Measurements from ENCODE around the gene CABP4. TPM values are rescaled to one million over a fixed set of nuclear protein-coding genes. Genes with fewer than 3 reads are reported as not detected.

The CABP4 gene
- total and polyA plus RNA-seq, 8 donors, result 0.43 to 1.7 (median 0.62) TPM; not detected in 2

DNA sequence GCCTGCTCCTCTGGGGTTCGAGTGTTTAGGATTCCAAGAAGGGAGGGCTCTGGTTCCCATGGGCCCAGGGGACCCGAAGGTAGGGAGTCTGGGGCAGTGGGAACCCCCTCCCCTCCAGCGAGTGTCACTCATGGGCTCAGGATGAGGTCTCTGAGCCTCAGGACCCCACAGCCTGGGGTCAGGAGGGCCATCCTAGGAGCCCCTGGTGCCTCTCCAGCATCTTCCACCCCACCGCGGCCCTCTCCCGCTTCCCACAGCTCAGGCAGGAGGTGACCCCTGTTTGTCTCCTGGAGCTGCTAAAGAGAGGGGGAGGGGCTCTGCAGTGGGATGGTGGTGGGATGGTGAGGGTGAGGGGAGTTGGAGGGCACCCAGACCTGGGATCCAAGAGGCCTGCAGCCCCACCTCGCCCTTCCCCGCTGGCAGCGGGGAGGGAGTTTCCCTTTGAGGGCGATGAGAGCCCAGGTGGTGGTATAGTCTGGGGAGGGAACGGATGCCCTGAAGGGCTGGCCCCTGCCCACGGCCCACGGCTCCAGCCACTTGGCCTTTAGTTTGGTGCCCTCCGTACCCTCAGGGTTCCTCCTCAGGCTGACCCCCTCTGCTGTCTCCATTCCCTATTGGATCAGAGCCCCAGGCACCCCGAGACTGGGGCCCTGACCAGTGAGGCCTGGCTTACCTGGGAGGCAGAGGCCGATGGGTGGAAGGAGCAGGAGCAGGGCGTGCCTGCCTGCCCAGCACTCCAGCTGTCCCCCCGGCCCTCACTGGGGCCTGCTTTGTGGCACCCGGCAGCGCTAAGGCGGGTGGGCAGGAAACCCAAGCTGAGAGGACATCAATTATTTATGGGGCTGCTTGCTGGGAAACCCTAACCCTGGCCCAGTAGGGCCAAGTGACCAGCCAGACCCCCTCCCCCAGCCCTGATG, 1.1 kb upstream of the CABP4 start:
- Histone ChIP-seq H3K4me1 (peaks cover 0 to 15% (median 10%) of the 10 kb centered on the region in 4 donors), H3K4me3 (no peak overlapping the region), H3K36me3 (no peaks in the 10 kb centered on the region), H3K27ac (no peak overlapping the region), H3K27me3 (no peaks in the 10 kb centered on the region), H3K9me3 (no peaks in the 10 kb centered on the region)
- TF ChIP-seq POLR2AphosphoS5 (IDR thresholded peaks at IDR 0.05) (no peak), POLR2A (IDR thresholded peaks at IDR 0.05) (no peak), EP300 (IDR thresholded peaks at IDR 0.05) (no peak)
- TF ChIP-seq, protein P1, sequence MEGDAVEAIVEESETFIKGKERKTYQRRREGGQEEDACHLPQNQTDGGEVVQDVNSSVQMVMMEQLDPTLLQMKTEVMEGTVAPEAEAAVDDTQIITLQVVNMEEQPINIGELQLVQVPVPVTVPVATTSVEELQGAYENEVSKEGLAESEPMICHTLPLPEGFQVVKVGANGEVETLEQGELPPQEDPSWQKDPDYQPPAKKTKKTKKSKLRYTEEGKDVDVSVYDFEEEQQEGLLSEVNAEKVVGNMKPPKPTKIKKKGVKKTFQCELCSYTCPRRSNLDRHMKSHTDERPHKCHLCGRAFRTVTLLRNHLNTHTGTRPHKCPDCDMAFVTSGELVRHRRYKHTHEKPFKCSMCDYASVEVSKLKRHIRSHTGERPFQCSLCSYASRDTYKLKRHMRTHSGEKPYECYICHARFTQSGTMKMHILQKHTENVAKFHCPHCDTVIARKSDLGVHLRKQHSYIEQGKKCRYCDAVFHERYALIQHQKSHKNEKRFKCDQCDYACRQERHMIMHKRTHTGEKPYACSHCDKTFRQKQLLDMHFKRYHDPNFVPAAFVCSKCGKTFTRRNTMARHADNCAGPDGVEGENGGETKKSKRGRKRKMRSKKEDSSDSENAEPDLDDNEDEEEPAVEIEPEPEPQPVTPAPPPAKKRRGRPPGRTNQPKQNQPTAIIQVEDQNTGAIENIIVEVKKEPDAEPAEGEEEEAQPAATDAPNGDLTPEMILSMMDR (IDR thresholded peaks at IDR 0.05), result no peak
- intact Hi-C loops (cut with DNase I; ENCODE audit: low total_unique reads), result no loop called here
- no peak for DNase-seq
- 84 to 92% (median 90%) methylated on average over 15 to 21 of the region's 21 CpGs for WGBS, 5 donors

DNA sequence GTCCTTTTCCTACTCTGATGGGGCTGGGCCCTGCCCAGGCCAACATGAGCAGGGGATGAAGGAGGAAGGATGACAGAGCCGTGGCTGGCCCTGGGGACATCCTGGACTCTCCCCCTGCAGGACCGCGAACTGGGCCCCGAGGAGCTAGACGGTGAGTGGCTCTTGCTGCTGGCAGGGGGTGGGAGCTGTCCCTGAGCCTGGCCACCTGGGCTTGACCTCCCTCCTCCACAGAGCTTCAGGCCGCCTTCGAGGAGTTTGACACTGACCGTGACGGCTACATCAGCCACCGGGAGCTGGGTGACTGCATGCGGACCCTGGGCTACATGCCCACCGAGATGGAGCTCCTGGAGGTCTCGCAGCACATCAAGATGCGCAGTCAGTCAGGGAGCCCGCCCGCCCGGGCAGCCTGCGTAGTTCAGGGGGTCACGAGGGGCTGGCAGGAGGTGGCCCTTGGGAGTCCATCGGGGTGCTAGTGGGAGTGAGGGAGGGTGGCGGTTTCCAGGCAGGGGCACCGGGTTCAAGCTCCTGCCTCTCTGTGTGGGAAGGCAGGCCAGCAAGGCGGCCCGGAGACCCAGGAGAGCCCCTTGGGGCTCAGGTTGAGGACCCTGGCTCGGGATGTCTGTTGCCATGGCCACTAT, 1.0 kb downstream of the CABP4 start:
- no peak overlapping the region for H3K27ac ChIP-seq
- H3K9me3 ChIP-seq, result no peaks in the 10 kb centered on the region
- no peaks in the 10 kb centered on the region for H3K27me3 ChIP-seq
- no peaks in the 10 kb centered on the region for H3K36me3 ChIP-seq
- no peak overlapping the region for H3K4me3 ChIP-seq
- TF ChIP-seq POLR2A (IDR thresholded peaks at IDR 0.05) (no peak), EP300 (IDR thresholded peaks at IDR 0.05) (no peak), POLR2AphosphoS5 (IDR thresholded peaks at IDR 0.05) (no peak)
- TF ChIP-seq, protein P1 (IDR thresholded peaks at IDR 0.05), result no peak
- H3K4me1 ChIP-seq, result peaks cover 0 to 15% (median 10%) of the 10 kb centered on the region in 4 donors
- intact Hi-C loops (cut with DNase I; ENCODE audit: low total_unique reads), result no loop called here
- WGBS, 5 donors, result 73 to 84% (median 77%) methylated on average over 10 to 25 of the region's 25 CpGs
- no peak for DNase-seq

DNA sequence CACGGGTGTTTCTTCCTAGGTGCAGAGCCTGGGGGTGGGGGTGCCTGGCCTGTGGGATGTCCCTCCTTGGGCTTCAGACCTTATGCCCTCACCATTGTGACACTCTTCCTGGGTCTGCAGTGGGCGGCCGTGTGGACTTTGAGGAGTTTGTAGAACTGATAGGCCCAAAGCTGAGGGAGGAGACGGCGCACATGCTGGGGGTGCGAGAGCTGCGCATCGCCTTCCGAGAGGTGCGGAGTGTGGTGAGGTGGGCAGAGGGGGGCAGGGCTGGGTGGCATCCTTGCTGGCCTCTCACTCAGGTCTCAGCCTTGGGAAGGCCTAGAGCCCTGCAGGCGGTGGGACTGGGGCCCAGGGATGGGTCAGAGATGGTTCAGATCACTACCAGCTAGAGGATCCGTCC, 2.3 kb downstream of the CABP4 start:
- DNase-seq, result no peak

DNA sequence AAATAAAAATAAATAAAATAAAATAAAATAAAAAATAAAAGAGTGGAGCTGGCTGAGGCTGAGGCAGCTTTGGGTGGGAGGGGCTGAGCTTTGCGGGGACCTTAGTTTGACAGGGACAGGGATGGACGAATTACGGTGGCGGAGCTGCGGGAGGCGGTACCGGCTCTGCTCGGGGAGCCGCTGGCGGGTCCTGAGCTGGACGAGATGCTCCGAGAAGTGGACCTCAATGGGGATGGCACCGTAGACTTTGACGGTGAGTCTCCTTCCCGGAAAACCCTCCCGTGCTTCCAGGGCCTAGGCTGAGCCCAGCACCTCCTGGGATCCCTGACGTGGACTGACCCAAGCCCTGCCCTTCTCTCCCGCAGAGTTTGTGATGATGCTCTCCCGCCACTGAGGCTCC, 3.1 kb downstream of the CABP4 start:
- Histone ChIP-seq H3K27ac (no peak overlapping the region), H3K36me3 (no peaks in the 10 kb centered on the region), H3K4me1 (peaks cover 0 to under 1% (median 0%) of the 10 kb centered on the region in 4 donors), H3K27me3 (no peaks in the 10 kb centered on the region), H3K9me3 (no peaks in the 10 kb centered on the region), H3K4me3 (no peak overlapping the region)
- 77 to 92% (median 89%) methylated on average over 17 to 19 of the region's 19 CpGs for WGBS, 5 donors
- TF ChIP-seq, protein P1 (IDR thresholded peaks at IDR 0.05), result no peak
- TF ChIP-seq POLR2A (IDR thresholded peaks at IDR 0.05) (no peak), EP300 (IDR thresholded peaks at IDR 0.05) (no peak), POLR2AphosphoS5 (IDR thresholded peaks at IDR 0.05) (no peak)
- intact Hi-C loops (cut with DNase I; ENCODE audit: low total_unique reads), result no loop called here
- DNase-seq, result no peak

More for the DNA sequence above, 2.3 kb downstream of the CABP4 start:
- Histone ChIP-seq H3K4me3 (no peak overlapping the region), H3K9me3 (no peaks in the 10 kb centered on the region), H3K27ac (no peak overlapping the region), H3K36me3 (no peaks in the 10 kb centered on the region), H3K27me3 (no peaks in the 10 kb centered on the region), H3K4me1 (peaks cover 0 to 8% (median 3%) of the 10 kb centered on the region in 4 donors)
- whole genome bisulfite sequencing, 5 donors, result 89 to 99% (median 94%) methylated on average over 7 to 12 of the region's 12 CpGs
- TF ChIP-seq, protein P1 (IDR thresholded peaks at IDR 0.05), result no peak
- TF ChIP-seq POLR2AphosphoS5 (IDR thresholded peaks at IDR 0.05), result no peak
- no peak for TF ChIP-seq POLR2A (IDR thresholded peaks at IDR 0.05)
- no peak for TF ChIP-seq EP300 (IDR thresholded peaks at IDR 0.05)
- intact Hi-C loops (cut with DNase I; ENCODE audit: low total_unique reads), result no loop called here
